ENCODE data around the gene BCAP31.

DNA sequence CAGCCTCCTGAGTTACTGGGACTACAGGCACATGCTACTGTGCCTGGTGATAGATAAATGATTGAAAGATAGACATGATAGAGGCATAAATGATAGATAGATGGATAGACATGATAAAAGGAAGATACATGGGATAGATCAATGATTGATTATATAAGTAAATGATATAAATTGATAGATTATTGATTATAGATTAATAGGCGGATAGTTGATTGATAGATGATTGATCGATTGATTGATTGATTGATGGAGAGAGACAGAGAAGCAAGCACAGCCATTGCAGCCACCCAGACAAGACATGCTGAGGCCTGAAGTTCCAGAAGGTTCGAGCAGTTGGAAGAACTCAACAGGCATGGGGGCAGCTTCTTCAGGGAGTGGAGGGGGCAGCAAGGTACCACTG lies 22.2 kb upstream of the BCAP31 start:
- TF ChIP-seq CTCF (IDR thresholded peaks at IDR 0.05) (no peak), POLR2A (IDR thresholded peaks at IDR 0.05) (no peak)

Data from thyroid gland (tissue), 4 donors.